MV-4-11 (cell line): ENCODE data around the gene LMBRD2.
"Not testable (repeated sequence)": the region's sequence is repeated elsewhere in the genome, so short reads cannot be mapped to it uniquely, and the experiment has no call there.

Experiments used
- DNase-seq: peaks from one replicate; lab custom pipeline; 2025; lab: John Stamatoyannopoulos, UW

Gene LMBRD2

GRCh38 chr5:36161361-36161760 is 9.7 kb upstream of the LMBRD2 start:
- no peak for DNase-seq

GRCh38 chr5:36160617-36161016 is 8.9 kb upstream of the LMBRD2 start:
- no peak for DNase-seq

- peak; percentile 43 for DNase-seq
Observed at GRCh38 chr5:36158144-36158543, 6.5 kb upstream of the LMBRD2 start.

- no peak for DNase-seq
Observed at GRCh38 chr5:36156619-36157018, 4.9 kb upstream of the LMBRD2 start.

GRCh38 chr5:36156121-36156601 is 4.5 kb upstream of the LMBRD2 start:
- no peak for DNase-seq

- no peak for DNase-seq
Observed at GRCh38 chr5:36155291-36155690, 3.6 kb upstream of the LMBRD2 start.

GRCh38 chr5:36153726-36154125 is 2.0 kb upstream of the LMBRD2 start:
- no peak for DNase-seq

- no peak for DNase-seq
Observed at GRCh38 chr5:36153298-36153677, 1.6 kb upstream of the LMBRD2 start.

- DNase-seq: peak; percentile 10
Observed at GRCh38 chr5:36152324-36153297, 924 bp upstream of the LMBRD2 start.

GRCh38 chr5:36150676-36151433 is 832 bp downstream of the LMBRD2 start:
- peak; percentile 48 for DNase-seq

- no peak for DNase-seq
Observed at GRCh38 chr5:36147681-36148080, 4.0 kb downstream of the LMBRD2 start.

GRCh38 chr5:36146390-36146789 is 5.3 kb downstream of the LMBRD2 start:
- DNase-seq: no peak

GRCh38 chr5:36145311-36145710 is 6.4 kb downstream of the LMBRD2 start:
- no peak for DNase-seq

GRCh38 chr5:36138900-36139683 is 12.6 kb downstream of the LMBRD2 start:
- no peak for DNase-seq

- DNase-seq: no peak
Observed at GRCh38 chr5:36136581-36136980, 15.1 kb downstream of the LMBRD2 start.

GRCh38 chr5:36135988-36136387 is 15.7 kb downstream of the LMBRD2 start:
- no peak for DNase-seq

GRCh38 chr5:36133009-36133408 is 18.7 kb downstream of the LMBRD2 start:
- not testable (repeated sequence) for DNase-seq

GRCh38 chr5:36129666-36130065 is 22.0 kb downstream of the LMBRD2 start:
- DNase-seq: not testable (repeated sequence)

- DNase-seq: no peak
Observed at GRCh38 chr5:36128795-36129194, 22.9 kb downstream of the LMBRD2 start.

- no peak for DNase-seq
Observed at GRCh38 chr5:36125868-36126267, 25.8 kb downstream of the LMBRD2 start.

- no peak for DNase-seq
Observed at GRCh38 chr5:36111238-36111637, 40.4 kb downstream of the LMBRD2 start.
